ENCODE measurements around the gene MPPE1.
A peak's percentile ranks its signal among the peaks of the same experiment; 100 is the strongest.
"Not testable (repeated sequence)": the region's sequence is repeated elsewhere in the genome, so short reads cannot be mapped to it uniquely, and the experiment has no call there.

Gene MPPE1

GRCh38 chr18:11859282-11859830 lies 48.8 kb downstream of the MPPE1 start:
- no peak for TF ChIP-seq CTCF (IDR thresholded peaks at IDR 0.05; ENCODE audit: extremely low read depth, insufficient read depth, missing control alignments)
- no peak for DNase-seq (ENCODE audit: low spot score)
- in situ Hi-C loops (cut with MboI; ENCODE audit: low pct_unique_long_range_greater_than_20kb, low sequenced_read_pairs, unreplicated experiment), result no loop called here

GRCh38 chr18:11857177-11857887 lies 50.8 kb downstream of the MPPE1 start:
- DNase-seq (ENCODE audit: low spot score), result no peak
- no peak for TF ChIP-seq CTCF (IDR thresholded peaks at IDR 0.05; ENCODE audit: extremely low read depth, insufficient read depth, missing control alignments)
- in situ Hi-C loops (cut with MboI; ENCODE audit: low pct_unique_long_range_greater_than_20kb, low sequenced_read_pairs, unreplicated experiment), result no loop called here

GRCh38 chr18:11854554-11854953 lies 53.6 kb downstream of the MPPE1 start:
- in situ Hi-C loops (cut with MboI; ENCODE audit: low pct_unique_long_range_greater_than_20kb, low sequenced_read_pairs, unreplicated experiment); DNase-seq (ENCODE audit: low spot score): not testable (repeated sequence)

- TF ChIP-seq CTCF (IDR thresholded peaks at IDR 0.05; ENCODE audit: extremely low read depth, insufficient read depth, missing control alignments), result no peak
- in situ Hi-C loops (cut with MboI; ENCODE audit: low pct_unique_long_range_greater_than_20kb, low sequenced_read_pairs, unreplicated experiment), result no loop called here
- no peak for DNase-seq (ENCODE audit: low spot score)
Observed at GRCh38 chr18:11851806-11852337, 56.2 kb downstream of the MPPE1 start.

GRCh38 chr18:11851146-11851805 lies 56.8 kb downstream of the MPPE1 start, which contains the start of gene CHMP1B:
Gene CHMP1B (plus strand): TSS chr18:11851413. CDS start chr18:11851512, 99 bp downstream.
- no peak for TF ChIP-seq CTCF (IDR thresholded peaks at IDR 0.05; ENCODE audit: extremely low read depth, insufficient read depth, missing control alignments)
- in situ Hi-C loops (cut with MboI; ENCODE audit: low pct_unique_long_range_greater_than_20kb, low sequenced_read_pairs, unreplicated experiment), result no loop called here
- DNase-seq (ENCODE audit: low spot score), result peak; percentile 93

DNA sequence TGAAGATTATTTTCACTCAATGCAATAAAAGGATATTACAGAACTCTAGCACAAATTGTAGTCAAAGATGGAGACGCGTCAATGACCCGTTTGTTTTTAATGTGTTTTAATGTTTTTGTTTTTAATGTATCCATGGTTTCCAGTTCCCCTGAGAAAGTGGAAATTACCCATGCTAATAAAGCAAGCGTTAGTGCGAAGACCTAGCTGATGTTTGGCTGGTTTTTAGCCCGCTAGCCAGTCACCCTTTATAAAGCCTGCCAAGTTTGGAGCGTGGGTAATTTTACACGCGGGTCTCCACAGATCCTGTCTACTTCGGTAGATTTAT lies 57.3 kb downstream of the MPPE1 start:
- no peak for TF ChIP-seq CTCF (IDR thresholded peaks at IDR 0.05; ENCODE audit: extremely low read depth, insufficient read depth, missing control alignments)
- DNase-seq (ENCODE audit: low spot score), result peak; percentile 38
- in situ Hi-C loops (cut with MboI; ENCODE audit: low pct_unique_long_range_greater_than_20kb, low sequenced_read_pairs, unreplicated experiment), result no loop called here
